Activated T-cell treated with anti-CD3 and anti-CD28 coated beads for 48 hours (primary cell): ENCODE measurements around the gene FARS2.

Experiments used
- DNase-seq: peaks from one replicate; pipeline ENCODE4 v3.0.0-alpha.2; 2020; ENCODE audit warnings: low read depth

Gene FARS2

GRCh38 chr6:5469101-5469846, 208.0 kb downstream of the FARS2 start:
- no peak for DNase-seq

GRCh38 chr6:5471044-5471443, 209.7 kb downstream of the FARS2 start:
- DNase-seq, result peak; percentile 38

- DNase-seq, result no peak
Measured at GRCh38 chr6:5471637-5472398, 210.5 kb downstream of the FARS2 start.

- no peak for DNase-seq
Measured at GRCh38 chr6:5472571-5472970, 211.3 kb downstream of the FARS2 start.

GRCh38 chr6:5475779-5476178, 214.5 kb downstream of the FARS2 start:
- DNase-seq, result no peak

GRCh38 chr6:5478380-5478779, 217.1 kb downstream of the FARS2 start:
- DNase-seq, result no peak

GRCh38 chr6:5481033-5481432, 219.7 kb downstream of the FARS2 start:
- no peak for DNase-seq

- DNase-seq, result no peak
Measured at GRCh38 chr6:5481750-5482149, 220.4 kb downstream of the FARS2 start.

- DNase-seq, result no peak
Measured at GRCh38 chr6:5482619-5483018, 221.3 kb downstream of the FARS2 start.

GRCh38 chr6:5484692-5485091, 223.4 kb downstream of the FARS2 start:
- no peak for DNase-seq

- DNase-seq, result no peak
Measured at GRCh38 chr6:5486214-5486613, 224.9 kb downstream of the FARS2 start.

GRCh38 chr6:5490501-5491069, 229.3 kb downstream of the FARS2 start:
- DNase-seq, result no peak

- no peak for DNase-seq
Measured at GRCh38 chr6:5492356-5492755, 231.0 kb downstream of the FARS2 start.

- DNase-seq, result no peak
Measured at GRCh38 chr6:5493806-5494205, 232.5 kb downstream of the FARS2 start.

- DNase-seq, result no peak
Measured at GRCh38 chr6:5497896-5498578, 236.7 kb downstream of the FARS2 start.

GRCh38 chr6:5498579-5498899, 237.2 kb downstream of the FARS2 start:
- DNase-seq, result no peak

GRCh38 chr6:5499644-5500306, 238.5 kb downstream of the FARS2 start:
- DNase-seq, result no peak

- DNase-seq, result no peak
Measured at GRCh38 chr6:5501837-5502236, 240.5 kb downstream of the FARS2 start.

GRCh38 chr6:5504078-5504477, 242.8 kb downstream of the FARS2 start:
- no peak for DNase-seq

- DNase-seq, result no peak
Measured at GRCh38 chr6:5506149-5506548, 244.8 kb downstream of the FARS2 start.

- DNase-seq, result no peak
Measured at GRCh38 chr6:5506597-5506996, 245.3 kb downstream of the FARS2 start.

GRCh38 chr6:5507131-5507681, 245.9 kb downstream of the FARS2 start:
- DNase-seq, result no peak
